Activated CD4-positive, alpha-beta T cell treated with anti-CD3 and anti-CD28 coated beads for 24 hours (primary cell): ENCODE measurements around the gene ANK3.
"Not testable (repeated sequence)": the region's sequence is repeated elsewhere in the genome, so short reads cannot be mapped to it uniquely, and the experiment has no call there.

Source experiments
- DNase-seq, 2 donors: peaks; one replicate each; pipeline ENCODE4 v3.0.0-alpha.2; 2020; ENCODE audit warnings: low read depth in 2 of 2

The ANK3 gene

DNA sequence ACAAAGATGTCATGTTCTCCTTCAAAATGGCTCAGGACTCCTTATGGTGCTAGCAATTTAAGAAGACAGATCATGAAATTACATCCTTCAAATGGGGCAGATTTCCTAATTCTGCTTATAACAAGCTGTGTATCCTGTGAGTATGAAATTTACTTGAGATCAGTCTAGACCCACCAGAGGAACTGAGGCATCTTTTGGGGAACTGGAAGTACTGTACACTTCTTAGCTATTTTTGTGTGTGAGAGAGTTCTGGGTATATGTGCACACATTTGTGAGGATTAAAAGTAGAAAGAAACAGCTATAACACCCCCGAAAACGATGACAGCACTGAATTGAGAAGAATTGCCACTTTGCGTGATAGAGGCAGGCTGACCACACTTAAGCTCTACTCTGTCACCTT is 296.4 kb downstream of the ANK3 start:
- no peak for DNase-seq

DNA sequence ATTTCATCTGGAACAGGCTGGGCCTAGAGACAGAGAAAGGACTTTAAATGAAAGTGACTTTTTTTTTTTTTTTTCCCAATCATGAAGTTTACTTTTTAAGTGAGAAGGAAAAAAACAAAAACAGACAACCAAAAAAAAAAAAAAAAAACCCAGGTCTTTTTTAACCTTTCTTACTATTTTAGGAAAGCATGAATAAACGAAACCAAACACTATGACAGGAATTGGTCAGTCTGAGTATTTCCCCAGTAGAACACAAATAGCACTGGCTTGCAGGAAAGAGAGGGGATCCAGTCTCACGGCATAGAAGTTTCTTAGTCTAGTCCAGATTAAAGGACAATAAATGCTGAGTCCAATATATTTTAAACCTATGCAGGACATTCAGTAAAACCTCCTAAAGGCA is 302.8 kb downstream of the ANK3 start:
- DNase-seq: no peak

DNA sequence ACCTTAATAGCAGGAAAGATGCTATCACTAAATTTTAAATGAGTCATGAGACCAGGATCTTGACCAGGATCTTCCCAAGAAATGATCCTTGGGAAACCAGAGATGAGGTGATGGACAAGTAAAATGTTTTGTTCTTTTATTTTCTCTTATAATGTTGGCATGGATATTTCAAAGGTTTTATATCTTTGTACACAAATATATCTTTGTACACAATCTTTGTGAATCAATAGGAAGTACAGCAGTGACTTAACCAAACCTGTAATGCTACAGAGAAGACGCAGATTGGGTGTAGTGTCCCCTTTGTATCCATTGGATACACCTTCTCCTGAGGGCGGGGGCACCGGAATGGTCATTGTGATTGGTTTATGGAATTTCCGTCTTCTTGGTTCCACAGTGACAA is 303.3 kb downstream of the ANK3 start:
- no peak for DNase-seq

DNA sequence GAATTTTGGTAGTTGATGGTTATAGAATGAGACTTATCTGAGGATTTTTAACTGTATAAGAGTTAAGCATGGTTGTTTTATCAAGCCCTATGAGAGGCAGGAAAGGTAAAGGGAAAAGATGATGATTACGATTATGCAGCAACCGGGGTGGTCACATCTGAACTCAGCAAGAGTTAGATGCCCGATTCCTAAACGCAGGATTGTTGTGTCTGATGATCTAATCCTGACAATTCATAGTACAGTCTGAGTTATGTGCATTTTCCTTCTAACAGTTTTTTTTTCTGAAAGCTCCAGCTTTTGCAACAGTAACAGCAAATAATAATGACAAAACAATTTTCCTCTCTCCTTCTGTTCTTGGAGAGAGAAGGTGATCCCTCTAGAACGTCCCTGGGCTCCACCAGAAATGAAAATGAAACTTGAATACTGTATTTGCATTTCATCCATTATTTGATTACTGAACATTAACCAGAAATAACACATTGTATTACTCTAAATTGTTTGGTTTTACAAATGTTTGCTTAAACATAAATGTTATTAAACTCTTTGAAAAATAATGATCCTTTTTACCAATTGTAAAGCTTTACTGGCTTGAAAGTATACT is 306.8 kb downstream of the ANK3 start:
- no peak for DNase-seq

DNA sequence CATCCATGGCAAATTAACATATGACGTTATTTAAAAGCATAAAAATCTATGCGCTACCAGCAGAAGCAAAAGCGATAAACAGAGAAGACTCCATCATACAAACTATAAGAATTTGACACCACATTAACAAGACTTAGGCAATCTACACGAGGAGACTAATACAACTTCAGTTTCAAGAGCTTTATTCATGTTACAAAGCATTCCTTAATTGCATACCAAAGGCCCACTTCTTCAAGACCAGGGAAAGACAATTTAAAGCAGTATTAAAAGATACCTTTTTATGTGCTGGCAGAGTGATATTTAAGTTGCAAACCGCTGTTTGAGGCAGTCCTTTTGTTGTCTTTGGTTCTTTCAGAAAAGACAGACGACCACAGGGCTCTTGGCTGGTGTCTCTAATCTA is 307.3 kb downstream of the ANK3 start:
- DNase-seq: no peak

DNA sequence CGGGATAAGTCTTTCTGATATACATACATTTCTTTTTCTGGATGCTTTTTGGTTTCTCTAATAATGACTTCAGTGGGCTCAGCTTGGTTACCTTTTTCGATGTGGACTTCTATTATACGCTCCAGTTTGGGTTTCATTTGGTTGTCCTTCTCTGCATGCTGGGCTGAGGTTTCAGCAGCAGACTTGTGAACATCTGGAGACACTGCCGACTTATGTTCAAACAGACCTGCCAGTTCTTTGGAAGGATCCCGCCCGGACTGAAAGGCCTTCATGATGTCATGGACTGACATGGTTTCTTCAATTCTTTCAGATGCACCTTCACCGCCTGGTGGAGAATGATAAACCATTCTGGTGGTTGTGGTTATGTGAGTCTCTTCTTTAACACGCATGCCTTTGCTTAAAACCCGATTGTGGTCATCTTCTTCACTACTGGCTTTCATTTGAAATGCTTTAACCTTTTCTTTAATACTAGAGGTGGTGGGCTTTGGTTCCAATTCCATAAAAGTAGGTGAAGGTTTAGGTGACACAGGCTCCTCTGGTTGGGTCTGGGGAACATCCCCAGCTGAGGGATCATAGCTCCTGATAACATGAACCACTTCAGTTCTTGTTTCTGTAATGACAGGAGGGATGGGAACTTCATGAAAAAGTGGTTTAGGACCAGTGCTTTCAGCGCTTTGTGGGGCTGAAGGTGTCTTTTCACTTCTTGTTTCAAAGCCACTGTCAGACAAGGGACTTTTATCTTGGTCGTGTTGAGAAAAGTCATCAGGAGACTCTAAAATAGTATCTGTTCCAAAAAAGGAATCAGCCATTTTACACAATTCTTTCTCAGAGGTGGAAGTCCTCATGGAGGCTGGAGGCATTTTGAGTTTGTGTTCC is 315.7 kb downstream of the ANK3 start:
- no peak for DNase-seq

DNA sequence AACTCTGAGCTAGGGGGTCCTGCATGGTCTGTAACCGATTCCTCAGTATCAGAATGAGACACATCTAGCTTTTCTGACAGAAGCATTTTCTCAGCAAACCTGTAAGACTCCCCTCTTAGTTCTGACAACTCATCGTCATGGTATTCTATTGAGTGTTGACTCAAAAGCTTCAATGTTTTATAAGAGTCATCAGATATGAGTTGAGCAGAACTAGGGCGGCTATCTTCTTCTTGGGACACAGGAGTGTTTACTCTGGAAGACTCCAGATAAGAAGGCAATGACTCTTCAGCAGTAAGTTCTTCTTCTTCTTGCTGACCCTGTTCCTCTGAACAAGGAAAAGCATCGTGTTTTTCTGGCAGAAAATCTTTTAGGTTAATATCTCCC is 316.3 kb downstream of the ANK3 start:
- no peak for DNase-seq

DNA sequence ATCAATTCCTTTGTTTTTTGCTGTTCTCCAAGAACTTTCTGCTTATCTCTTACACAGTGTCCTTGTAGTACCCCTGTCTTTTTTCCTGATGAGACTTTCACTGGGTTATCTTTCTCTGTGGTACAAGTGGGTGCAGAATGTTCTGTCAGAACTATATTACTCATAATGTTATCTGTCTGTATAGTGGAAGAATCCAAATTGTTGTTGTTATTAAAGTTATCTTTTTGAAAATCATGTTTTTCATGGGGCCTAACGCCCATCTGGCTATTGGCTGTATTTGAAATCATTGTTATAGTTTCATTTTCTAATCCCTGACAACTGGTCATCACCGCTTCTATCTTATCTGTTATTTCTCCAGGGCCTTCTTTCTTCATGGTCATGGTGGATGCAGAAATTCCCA is 320.4 kb downstream of the ANK3 start:
- DNase-seq: no peak

DNA sequence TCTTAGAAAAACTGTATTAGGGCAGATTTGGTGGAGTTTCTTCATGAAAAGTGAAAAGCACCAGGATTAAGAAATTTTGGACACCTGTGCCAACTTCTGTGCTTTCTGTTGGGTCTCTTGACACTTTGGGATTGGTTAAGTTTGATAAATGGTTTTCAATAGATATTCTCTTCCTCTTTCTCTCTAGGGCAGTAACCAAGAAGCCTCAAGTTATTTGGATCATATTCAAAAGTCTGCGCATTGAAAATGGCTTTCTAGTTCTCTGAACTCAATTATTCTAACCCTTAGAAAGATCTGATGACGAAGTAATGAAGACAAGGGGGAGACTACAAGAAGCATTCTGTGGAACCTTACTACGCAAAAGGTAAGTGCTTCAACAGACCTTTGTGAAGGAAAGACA is 339.3 kb downstream of the ANK3 start:
- no peak for DNase-seq

DNA sequence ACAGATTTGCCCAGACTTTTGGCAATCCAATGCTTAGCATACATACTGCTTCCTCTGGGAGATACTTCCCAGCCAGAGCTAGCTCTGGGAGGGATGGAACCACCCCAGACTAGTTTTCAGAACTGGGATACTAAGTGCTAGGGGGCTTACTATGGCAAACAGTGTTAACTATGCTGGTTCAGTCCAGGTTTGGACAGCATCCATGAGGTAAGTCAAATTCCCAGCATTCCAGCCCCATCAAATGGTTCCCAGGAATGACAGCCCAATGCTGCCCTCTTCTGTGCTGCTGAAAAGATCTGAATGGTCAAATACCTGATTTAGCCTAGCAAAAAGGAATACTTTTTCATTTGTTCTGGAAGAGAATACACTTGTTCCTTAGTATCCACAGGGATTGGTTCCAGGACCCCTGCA is 341.6 kb downstream of the ANK3 start:
- DNase-seq: no peak

DNA sequence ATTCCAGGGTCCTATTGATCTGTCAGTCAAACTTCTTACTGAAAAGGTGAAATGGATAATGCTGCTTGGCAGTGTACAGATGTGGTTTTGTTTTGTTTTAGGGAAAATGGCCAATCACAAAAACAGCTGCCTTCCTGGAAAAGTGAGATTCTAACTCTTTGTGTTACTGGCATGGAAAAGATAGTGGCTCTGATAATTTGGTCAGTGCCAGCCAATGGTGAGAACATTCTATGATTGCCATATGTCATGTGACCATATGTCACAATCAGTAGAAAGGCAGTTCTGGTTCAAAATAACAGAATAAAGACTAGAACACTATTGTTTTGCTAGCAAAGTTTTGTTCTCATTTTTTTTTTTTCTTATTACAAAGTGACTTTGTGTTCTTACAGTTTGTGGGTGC is 344.1 kb downstream of the ANK3 start:
- DNase-seq: no peak

DNA sequence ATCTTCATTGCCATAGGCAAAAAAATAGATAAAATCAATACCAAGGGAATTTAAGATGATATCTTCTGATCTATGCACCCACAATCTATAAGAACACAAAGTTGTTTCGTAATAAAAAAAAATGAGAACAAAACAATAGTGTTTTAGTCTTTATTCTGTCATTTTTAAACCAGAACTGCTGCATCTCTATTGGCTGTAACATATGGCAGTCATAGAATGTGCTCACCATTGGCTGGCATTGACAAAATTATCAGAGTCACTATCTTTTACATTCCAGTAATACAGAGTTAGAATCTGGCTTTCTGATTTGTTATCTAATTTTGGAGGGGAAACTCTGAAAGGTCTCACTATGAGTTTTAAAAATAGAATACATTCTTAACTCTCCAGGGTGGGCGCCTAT is 344.7 kb downstream of the ANK3 start:
- DNase-seq: no peak

DNA sequence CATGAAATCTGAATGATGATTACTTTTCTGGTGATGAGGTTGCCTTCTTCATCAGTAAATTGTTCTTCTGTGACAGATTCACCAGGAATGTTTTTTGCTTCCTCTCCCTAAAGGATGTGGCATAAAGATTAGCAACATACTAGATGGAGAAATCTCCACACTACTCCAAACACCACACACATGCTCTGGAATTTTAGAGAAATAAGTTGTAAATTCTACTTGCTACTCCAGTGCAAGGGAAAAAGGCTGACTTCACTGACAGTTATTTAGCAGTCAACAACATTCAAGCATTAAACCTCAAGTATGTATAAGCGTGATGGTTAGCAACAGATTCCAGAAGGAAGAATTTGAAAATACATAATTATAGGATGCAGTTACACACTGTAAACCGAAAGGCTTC is 345.4 kb downstream of the ANK3 start:
- no peak for DNase-seq

DNA sequence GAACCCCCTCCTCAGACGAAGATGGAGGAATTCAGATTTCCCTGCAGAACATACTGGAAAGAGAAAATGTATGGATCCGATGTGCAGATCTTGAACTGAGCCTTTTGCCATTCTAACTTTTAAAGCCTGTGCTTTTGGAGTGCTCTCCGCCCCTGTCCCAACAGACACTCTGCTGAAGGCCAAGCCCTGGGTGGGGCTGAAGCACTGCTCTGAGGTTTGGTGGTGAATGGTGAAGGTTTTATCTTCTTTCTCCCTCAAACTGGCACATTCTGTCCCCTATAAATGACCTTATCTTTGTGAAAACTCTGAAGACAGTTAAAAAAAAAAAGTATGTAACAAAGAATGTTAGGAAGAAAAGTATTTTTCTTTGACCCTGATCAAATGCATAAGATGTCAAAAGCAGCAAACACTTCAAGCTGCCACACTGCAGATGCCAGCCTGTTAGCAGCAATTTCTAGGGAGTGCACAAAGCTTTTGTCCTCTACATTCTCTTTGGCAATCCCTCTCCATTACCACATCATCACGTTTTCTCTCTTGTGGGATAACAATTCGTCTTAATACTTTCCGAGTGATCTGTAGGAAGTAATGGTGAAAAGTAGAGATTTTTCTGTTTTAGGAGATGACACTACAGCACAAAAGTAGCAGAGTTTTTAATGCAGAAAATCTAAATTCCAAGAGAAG is 346.0 kb downstream of the ANK3 start:
- DNase-seq: no peak

DNA sequence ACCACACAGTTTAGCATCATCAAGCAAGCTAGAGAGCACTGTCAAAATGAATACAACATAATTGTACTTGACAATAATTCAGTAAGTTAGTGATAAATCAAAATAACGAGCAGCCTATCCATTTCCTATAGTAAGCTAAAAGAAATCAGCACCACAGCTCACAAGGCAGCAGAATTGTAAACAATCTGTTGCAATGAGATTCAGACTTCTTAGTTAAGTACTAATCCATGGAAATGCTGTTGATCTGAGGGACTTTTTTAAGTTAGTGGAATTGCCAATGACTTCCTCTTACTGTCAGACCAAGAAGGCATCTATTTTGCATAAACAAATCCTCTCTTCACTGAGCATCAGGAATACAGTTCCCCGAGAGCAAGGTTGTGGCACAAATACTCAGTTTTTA is 346.8 kb downstream of the ANK3 start:
- no peak for DNase-seq

DNA sequence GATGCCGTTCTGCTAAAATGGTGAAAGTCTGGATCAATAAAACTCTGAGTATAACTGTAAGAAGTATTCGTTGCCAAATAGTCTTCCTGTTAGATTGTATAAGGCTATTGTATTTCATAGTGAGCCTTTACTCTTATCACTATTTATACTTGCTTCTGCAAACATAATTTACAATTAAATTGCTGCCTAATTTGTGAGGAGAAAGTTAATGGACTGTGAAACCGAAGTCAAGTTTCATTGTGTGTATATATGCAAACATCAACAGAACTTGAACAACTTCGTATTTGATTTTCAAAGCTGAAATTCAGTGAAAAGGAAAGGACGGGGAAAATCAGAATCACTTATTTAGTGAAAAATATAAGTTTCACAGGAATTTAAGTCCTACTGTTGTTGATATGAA is 347.4 kb downstream of the ANK3 start:
- no peak for DNase-seq

DNA sequence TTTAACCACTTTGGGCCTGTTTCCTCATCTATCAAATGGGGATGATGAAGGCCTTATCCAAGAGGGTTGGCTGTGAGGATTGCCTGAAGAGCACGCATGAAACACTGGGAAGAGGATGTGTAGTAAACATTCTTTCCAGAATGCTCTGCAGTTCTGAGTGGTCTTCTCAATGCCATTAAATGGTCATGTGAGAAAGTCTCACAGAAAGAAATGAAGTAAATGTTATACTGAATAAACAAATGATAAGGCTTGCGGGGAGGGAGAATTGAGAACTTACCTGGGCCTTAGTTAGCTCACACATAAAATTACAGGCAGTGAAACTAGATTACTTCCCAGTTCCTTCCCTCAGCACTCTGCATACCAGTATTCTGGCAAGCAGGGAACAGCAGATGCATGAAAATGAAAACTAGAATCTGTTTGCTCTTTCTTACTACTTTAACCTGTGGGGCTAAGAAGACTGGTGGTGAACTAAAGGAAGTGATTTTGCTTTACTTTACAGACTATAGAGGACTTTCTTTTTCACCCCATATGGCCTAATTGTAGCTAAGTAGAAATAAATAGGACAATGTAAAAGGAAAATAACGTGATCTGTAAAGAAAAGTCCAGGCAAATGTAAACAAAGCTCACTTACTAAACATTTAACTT is 348.1 kb downstream of the ANK3 start:
- no peak for DNase-seq

DNA sequence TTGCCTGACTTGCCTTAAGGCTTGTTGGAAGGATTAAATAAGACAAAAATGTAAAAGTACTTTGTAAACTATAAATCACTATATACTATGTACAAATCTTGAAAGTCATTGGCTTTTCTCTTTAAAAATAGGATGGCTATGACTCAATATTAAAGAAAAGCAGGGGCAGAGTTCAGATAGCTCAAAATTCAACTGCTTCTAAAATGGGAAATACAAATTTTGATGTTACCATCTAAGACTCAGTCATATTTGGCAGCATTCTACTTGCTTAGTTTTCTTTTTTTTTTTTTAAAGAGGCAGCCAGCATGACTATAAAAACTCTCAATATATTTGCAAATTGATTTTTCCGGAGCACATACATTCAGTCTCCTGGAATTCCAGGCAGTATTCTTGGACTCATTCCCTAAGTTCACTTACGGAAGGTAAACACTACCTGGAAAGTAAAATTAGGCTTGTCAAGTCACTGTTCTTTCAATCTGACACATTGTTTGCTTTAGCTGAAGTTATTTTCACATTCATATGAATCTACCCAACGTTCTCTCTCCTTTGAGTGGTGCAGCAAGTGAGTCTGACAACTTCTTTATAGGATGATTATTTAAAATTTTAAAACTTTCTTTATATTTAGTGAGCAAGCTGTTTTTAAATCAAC is 349.5 kb downstream of the ANK3 start:
- no peak for DNase-seq

DNA sequence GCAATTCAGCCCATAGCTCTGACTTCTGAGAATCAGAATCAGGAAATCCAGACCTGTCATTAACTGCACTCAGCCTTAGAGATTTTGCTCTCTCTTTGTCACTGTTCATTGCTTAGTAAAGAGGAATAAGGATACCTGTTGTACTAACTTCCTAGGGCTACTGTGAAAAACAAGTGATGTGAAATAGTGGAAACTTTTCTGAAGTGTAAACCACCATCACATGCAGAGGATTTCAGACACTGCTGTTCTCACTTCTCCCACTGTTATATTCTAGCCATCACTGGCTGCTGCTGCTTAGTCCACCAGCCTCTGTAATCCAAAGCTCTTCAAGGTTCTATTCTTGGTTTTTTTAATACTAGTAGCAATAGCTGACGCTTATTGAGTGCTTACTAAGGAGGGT is 353.7 kb downstream of the ANK3 start:
- no peak for DNase-seq

DNA sequence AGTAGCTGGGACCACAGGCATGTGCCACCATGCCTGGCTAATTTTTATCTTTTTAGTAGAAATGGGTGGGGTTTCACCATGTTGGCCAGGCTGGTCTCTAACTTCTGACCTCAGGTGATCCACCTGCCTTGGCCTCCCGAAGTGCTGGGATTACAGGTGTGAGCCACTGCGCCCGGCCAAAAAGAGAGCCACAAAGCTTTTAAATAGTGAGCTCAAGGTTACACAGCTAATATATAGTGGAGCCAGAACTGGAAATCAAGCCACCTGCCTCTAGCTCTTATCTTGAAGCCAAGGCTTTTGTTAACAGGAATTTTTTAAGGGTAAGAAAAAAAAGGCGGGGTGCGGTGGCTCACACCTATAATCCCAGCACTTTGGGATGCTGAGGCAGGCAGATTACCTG is 354.3 kb downstream of the ANK3 start:
- not testable (repeated sequence) for DNase-seq

DNA sequence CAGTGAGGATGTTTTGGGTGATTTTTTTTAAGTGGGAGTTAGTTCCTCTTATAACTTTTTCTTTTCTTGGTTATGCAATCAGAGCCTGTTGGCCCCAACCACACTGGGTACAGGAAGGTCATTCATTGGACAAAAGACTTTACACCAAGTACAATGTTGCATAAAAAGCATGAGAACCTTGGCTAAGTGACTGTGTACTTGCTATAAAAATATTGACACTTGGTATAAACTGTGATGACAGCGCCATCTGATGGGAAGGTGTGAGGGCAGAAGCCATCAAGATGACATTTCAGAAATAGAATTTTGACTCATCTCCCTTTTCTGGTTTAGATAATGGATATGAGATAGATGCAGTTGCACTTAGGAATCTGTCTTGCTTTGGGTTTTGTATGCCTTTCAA is 357.0 kb downstream of the ANK3 start:
- peak; percentile 16 to 17 for DNase-seq

DNA sequence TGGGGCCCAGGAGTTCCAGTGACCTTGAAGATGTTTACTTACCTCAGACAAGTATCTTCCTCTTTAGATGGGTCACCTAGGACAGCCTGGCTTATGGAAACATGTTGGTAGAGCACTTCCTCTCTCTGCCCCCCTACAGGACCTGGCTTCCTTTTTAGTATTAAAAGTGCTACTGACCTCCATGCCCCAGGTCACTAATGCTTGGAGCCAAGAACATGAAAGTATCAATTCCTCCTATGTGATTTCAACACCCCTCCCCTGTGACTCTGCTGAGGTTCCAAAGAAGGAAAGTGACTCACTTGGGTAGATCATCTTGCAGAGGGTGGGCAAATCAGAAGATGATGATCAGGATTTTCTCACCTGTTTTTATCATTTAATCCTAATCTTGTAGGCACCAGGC is 358.0 kb downstream of the ANK3 start:
- DNase-seq: no peak
